Activated CD8-positive, alpha-beta T cell treated with anti-CD3 and anti-CD28 coated beads for 36 hours (primary cell): ENCODE measurements around the gene PARD3. TPM values are rescaled to one million over a fixed set of nuclear protein-coding genes. Genes with fewer than 3 reads are reported as not detected.

Experiments used
- ATAC-seq: fragments of 200-7000 bp; cut with Tn5 transposase; one replicate; pipeline ENCODE4 v1.10.0; 2021; ENCODE audit warnings: mild to moderate bottlenecking, moderate library complexity
- CTCF ChIA-PET: fragments of 350-600 bp; sonication (Branson Sonifier 250); formaldehyde crosslinking; loops from one replicate; lab custom pipeline; 2021; ENCODE audit warnings: antibody characterized with exemption; lab: Charles Lee
- POLR2A ChIA-PET: fragments of 350-600 bp; sonication (Branson Sonifier 250); formaldehyde crosslinking; loops from one replicate; lab custom pipeline; 2021; ENCODE audit warnings: antibody characterized with exemption; lab: Charles Lee
- DNase-seq: peaks from one replicate; pipeline ENCODE4 v3.0.0-alpha.2; 2020
- H3K27ac Mint-ChIP-seq: one replicate; pipeline ENCODE4 v1.8.0; 2021; ENCODE audit warnings: mild to moderate bottlenecking, mixed read lengths
- H3K27me3 Mint-ChIP-seq: one replicate; pipeline ENCODE4 v1.8.0; 2021; ENCODE audit warnings: mixed read lengths
- H3K36me3 Mint-ChIP-seq: one replicate; pipeline ENCODE4 v1.8.0; 2021; ENCODE audit warnings: low read depth, mixed read lengths
- H3K4me1 Mint-ChIP-seq: one replicate; pipeline ENCODE4 v1.8.0; 2021; ENCODE audit warnings: low read depth, mixed read lengths
- H3K4me3 Mint-ChIP-seq: one replicate; pipeline ENCODE4 v1.8.0; 2021; ENCODE audit warnings: mild to moderate bottlenecking, moderate library complexity, mixed read lengths
- H3K9me3 Mint-ChIP-seq: one replicate; pipeline ENCODE4 v1.8.0; 2021; ENCODE audit warnings: mixed read lengths
- CTCF ChIP-seq: fragments of 200-600 bp; IDR thresholded peaks from one replicate; pipeline ENCODE4 v1.8.0; 2022; ENCODE audit warnings: antibody characterized with exemption, mild to moderate bottlenecking
- intact Hi-C: fragments of 100-400 bp; cut with micrococcal nuclease; formaldehyde crosslinking; loops from one replicate; pipeline ENCODE4 v1.10.0; 2022
- total RNA-seq, 2 experiments: library from RNA; stranded (reverse); gene quantifications; one replicate each; pipeline ENCODE4 v1.2.3, GENCODE V29; 2021

Gene PARD3
- total RNA-seq, 2 experiments from 2014 or later: 1.6 to 2.0 TPM

- Mint-ChIP-seq H3K4me1 (peaks cover 8% of the 10 kb centered on the region), H3K27me3 (no peaks in the 10 kb centered on the region), H3K36me3 (no peaks in the 10 kb centered on the region), H3K27ac (no peak overlapping the region), H3K4me3 (no peak overlapping the region), H3K9me3 (no peaks in the 10 kb centered on the region)
- TF ChIP-seq CTCF: no peak
- ChIA-PET POLR2A (no interaction called here), CTCF (no interaction called here)
- no peak for ATAC-seq
- no peak for DNase-seq
- intact Hi-C loops: no loop called here
Measured at GRCh38 chr10:34374356-34375045, 440.6 kb downstream of the PARD3 start.

- no peak for TF ChIP-seq CTCF
- H3K4me1 Mint-ChIP-seq: peaks cover 8% of the 10 kb centered on the region
- ChIA-PET CTCF (no interaction called here), POLR2A (no interaction called here)
- H3K4me3 Mint-ChIP-seq: no peak overlapping the region
- no peak for DNase-seq
- H3K27me3 Mint-ChIP-seq: no peaks in the 10 kb centered on the region
- H3K36me3 Mint-ChIP-seq: no peaks in the 10 kb centered on the region
- no peaks in the 10 kb centered on the region for H3K9me3 Mint-ChIP-seq
- intact Hi-C loops: no loop called here
- no peak for ATAC-seq
- H3K27ac Mint-ChIP-seq: no peak overlapping the region
Measured at GRCh38 chr10:34373211-34373610, 441.9 kb downstream of the PARD3 start.

- H3K36me3 Mint-ChIP-seq: no peaks in the 10 kb centered on the region
- H3K4me3 Mint-ChIP-seq: no peak overlapping the region
- H3K4me1 Mint-ChIP-seq: peaks cover 8% of the 10 kb centered on the region
- H3K27ac Mint-ChIP-seq: no peak overlapping the region
- no peaks in the 10 kb centered on the region for H3K9me3 Mint-ChIP-seq
- ATAC-seq: no peak
- intact Hi-C loops: no loop called here
- POLR2A ChIA-PET: no interaction called here
- H3K27me3 Mint-ChIP-seq: no peaks in the 10 kb centered on the region
- TF ChIP-seq CTCF: no peak
- no peak for DNase-seq
- CTCF ChIA-PET: no interaction called here
Measured at GRCh38 chr10:34372509-34372908, 442.6 kb downstream of the PARD3 start.

GRCh38 chr10:34370126-34370525, 445.0 kb downstream of the PARD3 start:
- H3K27ac Mint-ChIP-seq: no peak overlapping the region
- ChIA-PET CTCF (no interaction called here), POLR2A (interaction anchor here (0.6 kb wide), 1 partner anchor 661 kb away, joined by 3 read pairs; no protein-coding TSS in a partner anchor)

More at GRCh38 chr10:34370126-34370525, 445.0 kb downstream of the PARD3 start:
- H3K9me3 Mint-ChIP-seq: no peaks in the 10 kb centered on the region
- no peaks in the 10 kb centered on the region for H3K36me3 Mint-ChIP-seq
- intact Hi-C loops: no loop called here
- H3K27me3 Mint-ChIP-seq: no peaks in the 10 kb centered on the region
- no peak for TF ChIP-seq CTCF
- peaks cover 8% of the 10 kb centered on the region for H3K4me1 Mint-ChIP-seq
- no peak for ATAC-seq
- no peak for DNase-seq
- no peak overlapping the region for H3K4me3 Mint-ChIP-seq
